Mesenchymal stem cell (in vitro differentiated cells and primary cell): Measurements from ENCODE around the gene ATP1A4.

Source experiments
- DNase-seq: peaks from one replicate; pipeline ENCODE4 v3.0.0-alpha.2; 2013
- H2AFZ ChIP-seq: one replicate; pipeline ENCODE4 v1.6.1; 2013; ENCODE audit warnings: low read depth, mild to moderate bottlenecking, control low read depth, inconsistent platforms, low read length, moderate library complexity
- H2AK5ac ChIP-seq: 2 replicates; pipeline ENCODE4 v1.6.1; 2013; ENCODE audit warnings: low read length, moderate library complexity, mild to moderate bottlenecking, inconsistent platforms; ENCODE audit not compliant: severe bottlenecking
- H2BK120ac ChIP-seq: one replicate; pipeline ENCODE4 v1.6.1; 2013; ENCODE audit warnings: low read depth, mild to moderate bottlenecking, inconsistent platforms, low read length, moderate library complexity
- H2BK12ac ChIP-seq, 2 experiments: one replicate each; pipeline ENCODE4 v1.6.1; 2013; ENCODE audit warnings: inconsistent platforms in 2 of 2, low read length in 2 of 2, mild to moderate bottlenecking in 2 of 2, moderate library complexity in 2 of 2, control low read depth in 1 of 2
- H2BK15ac ChIP-seq: one replicate; pipeline ENCODE4 v1.6.1; 2013; ENCODE audit warnings: mild to moderate bottlenecking, low read depth, inconsistent platforms; ENCODE audit not compliant: poor library complexity, severe bottlenecking
- H2BK5ac ChIP-seq: 2 replicates; pipeline ENCODE4 v1.6.1; 2013; ENCODE audit warnings: low read depth, mild to moderate bottlenecking, low read length, control low read depth, inconsistent platforms; ENCODE audit not compliant: poor library complexity, severe bottlenecking
- H3K14ac ChIP-seq, 2 experiments: one replicate each; pipeline ENCODE4 v1.6.1; 2013; ENCODE audit warnings: inconsistent platforms in 2 of 2, low read length in 2 of 2, control low read depth in 1 of 2, mild to moderate bottlenecking in 1 of 2, moderate library complexity in 1 of 2
- H3K18ac ChIP-seq, 2 experiments: one replicate each; pipeline ENCODE4 v1.6.1; 2013; ENCODE audit warnings: inconsistent platforms in 2 of 2, low read length in 2 of 2, control low read depth in 1 of 2, low read depth in 1 of 2, mild to moderate bottlenecking in 1 of 2
- H3K23ac ChIP-seq, 2 experiments: one replicate each; pipeline ENCODE4 v1.6.1; 2013; ENCODE audit warnings: inconsistent platforms in 2 of 2, low read length in 2 of 2, mild to moderate bottlenecking in 2 of 2, moderate library complexity in 2 of 2, control low read depth in 1 of 2
- H3K27ac ChIP-seq: 2 replicates; pipeline ENCODE4 v1.5.1; 2013; ENCODE audit warnings: mild to moderate bottlenecking, moderate library complexity, low read length, control low read depth, inconsistent platforms; ENCODE audit not compliant: poor library complexity, severe bottlenecking
- H3K27me3 ChIP-seq, 2 experiments: 2 replicates each; pipeline versions ENCODE4 v1.6.1 to v1.7.0; 2013; ENCODE audit warnings: low read length in 2 of 2, mild to moderate bottlenecking in 2 of 2, moderate library complexity in 2 of 2, control low read depth in 1 of 2, inconsistent platforms in 1 of 2; ENCODE audit not compliant: control insufficient read depth in 1 of 2, insufficient read depth in 1 of 2
- H3K36me3 ChIP-seq, 2 experiments: 2 replicates each; pipeline versions ENCODE4 v1.6.1 to v1.7.0; 2013; ENCODE audit warnings: low read length in 2 of 2, control low read depth in 1 of 2, inconsistent platforms in 1 of 2, low read depth in 1 of 2, mild to moderate bottlenecking in 1 of 2; ENCODE audit not compliant: insufficient read depth in 2 of 2, control insufficient read depth in 1 of 2
- H3K4ac ChIP-seq, 2 experiments: one replicate each; pipeline ENCODE4 v1.6.1; 2013; ENCODE audit warnings: inconsistent platforms in 2 of 2, low read length in 2 of 2, mild to moderate bottlenecking in 2 of 2, moderate library complexity in 2 of 2, control low read depth in 1 of 2, low read depth in 1 of 2
- H3K4me1 ChIP-seq: 2 replicates; pipeline ENCODE4 v1.6.1; 2013; ENCODE audit warnings: low read depth, low read length, control low read depth; ENCODE audit not compliant: control insufficient read depth, insufficient read depth
- H3K4me2 ChIP-seq: 2 replicates; pipeline ENCODE4 v1.6.1; 2013; ENCODE audit warnings: low read length, mild to moderate bottlenecking, inconsistent platforms; ENCODE audit not compliant: poor library complexity, severe bottlenecking
- H3K4me3 ChIP-seq, 2 experiments: 2 replicates each; pipeline versions ENCODE4 v1.5.1 to v1.7.0; 2013; ENCODE audit warnings: low read length in 2 of 2, mild to moderate bottlenecking in 2 of 2, control low read depth in 1 of 2, low read depth in 1 of 2; ENCODE audit not compliant: insufficient read depth in 1 of 2
- H3K79me1 ChIP-seq: replicated peaks from 2 replicates; pipeline ENCODE4 v1.6.1; 2013; ENCODE audit warnings: mild to moderate bottlenecking, control low read depth, low read length, inconsistent platforms; ENCODE audit not compliant: poor library complexity, severe bottlenecking
- H3K9ac ChIP-seq: 2 replicates; pipeline ENCODE4 v1.7.0; 2013; ENCODE audit warnings: mild to moderate bottlenecking, low read length, moderate library complexity
- H3K9me3 ChIP-seq: 2 replicates; pipeline ENCODE4 v1.7.0; 2013; ENCODE audit warnings: mild to moderate bottlenecking, low read length; ENCODE audit not compliant: control insufficient read depth
- H4K8ac ChIP-seq: one replicate; pipeline ENCODE4 v1.6.1; 2013; ENCODE audit warnings: inconsistent platforms, mild to moderate bottlenecking, low read length, moderate library complexity
- H4K91ac ChIP-seq: one replicate; pipeline ENCODE4 v1.6.1; 2013; ENCODE audit warnings: mild to moderate bottlenecking, low read length, inconsistent platforms
- WGBS: methylation state at CpG from one replicate; pipeline ENCODE4 v1.1.7; 2013; ENCODE audit warnings: mixed read lengths; 5-methylcytosine and 5-hydroxymethylcytosine counted together

Gene ATP1A4

GRCh38 chr1:160168609-160169369 is 17.4 kb downstream of the ATP1A4 start:
- H3K4me3 ChIP-seq, result peak overlapping the region in 1 of 2 experiments; percentile 57
- no peak overlapping the region for H3K4me2 ChIP-seq
- H4K91ac ChIP-seq, result no peak overlapping the region
- no peak overlapping the region for H3K18ac ChIP-seq
- peak overlapping the region; percentile 21 for H3K9ac ChIP-seq
- H2BK5ac ChIP-seq, result no peak overlapping the region
- H3K4me1 ChIP-seq, result peaks cover 14% of the 10 kb centered on the region
- H3K27ac ChIP-seq, result peak overlapping the region; percentile 9
- H3K14ac ChIP-seq, result no peak overlapping the region
- no peak overlapping the region for H3K4ac ChIP-seq
- no peaks in the 10 kb centered on the region for H3K36me3 ChIP-seq
- H2AFZ ChIP-seq, result no peak overlapping the region
- H3K23ac ChIP-seq, result no peak overlapping the region
- H3K9me3 ChIP-seq, result no peaks in the 10 kb centered on the region
- H3K79me1 ChIP-seq, result no peaks in the 10 kb centered on the region
- peaks cover 19 to 41% of the 10 kb centered on the region in 2 experiments for H3K27me3 ChIP-seq
- H2BK15ac ChIP-seq, result no peak overlapping the region
- no peak for DNase-seq
- no peak overlapping the region for H2AK5ac ChIP-seq
- H2BK120ac ChIP-seq, result no peak overlapping the region
- 60% methylated on average over 12 of the region's 13 CpGs for WGBS
- no peak overlapping the region for H4K8ac ChIP-seq
- no peak overlapping the region for H2BK12ac ChIP-seq

GRCh38 chr1:160169553-160170399 is 18.4 kb downstream of the ATP1A4 start:
- no peak overlapping the region for H3K14ac ChIP-seq
- H2BK5ac ChIP-seq, result no peak overlapping the region
- no peak overlapping the region for H3K9ac ChIP-seq
- H3K27ac ChIP-seq, result peak overlapping the region; percentile 13
- no peak overlapping the region for H2AK5ac ChIP-seq
- no peak overlapping the region for H4K91ac ChIP-seq
- no peaks in the 10 kb centered on the region for H3K79me1 ChIP-seq
- DNase-seq, result no peak
- H3K27me3 ChIP-seq, result peaks cover 28 to 39% of the 10 kb centered on the region in 2 experiments
- no peak overlapping the region for H2BK12ac ChIP-seq
- peaks cover 14% of the 10 kb centered on the region for H3K4me1 ChIP-seq
- 47% methylated on average over 15 of the region's 15 CpGs for WGBS
- no peak overlapping the region for H4K8ac ChIP-seq
- no peak overlapping the region for H3K23ac ChIP-seq
- H2BK120ac ChIP-seq, result no peak overlapping the region
- peak overlapping the region; percentile 24 for H3K4me2 ChIP-seq
- no peak overlapping the region for H3K18ac ChIP-seq
- no peaks in the 10 kb centered on the region for H3K9me3 ChIP-seq
- no peak overlapping the region for H2AFZ ChIP-seq
- peak overlapping the region in 1 of 2 experiments; percentile 57 for H3K4me3 ChIP-seq
- H3K4ac ChIP-seq, result no peak overlapping the region
- no peak overlapping the region for H2BK15ac ChIP-seq
- H3K36me3 ChIP-seq, result no peaks in the 10 kb centered on the region

- Histone ChIP-seq H3K4me3 (no peak overlapping the region), H4K8ac (no peak overlapping the region), H3K4ac (no peak overlapping the region), H4K91ac (no peak overlapping the region), H3K9ac (no peak overlapping the region), H3K27me3 (peaks cover 28 to 35% of the 10 kb centered on the region in 2 experiments), H3K4me1 (peaks cover 14% of the 10 kb centered on the region), H2AK5ac (no peak overlapping the region), H3K23ac (no peak overlapping the region), H2BK5ac (no peak overlapping the region), H3K4me2 (no peak overlapping the region), H3K9me3 (no peaks in the 10 kb centered on the region), H3K79me1 (no peaks in the 10 kb centered on the region), H2BK15ac (no peak overlapping the region), H2BK120ac (no peak overlapping the region), H2AFZ (no peak overlapping the region), H2BK12ac (no peak overlapping the region), H3K27ac (no peak overlapping the region), H3K36me3 (no peaks in the 10 kb centered on the region), H3K18ac (no peak overlapping the region), H3K14ac (no peak overlapping the region)
- no peak for DNase-seq
- 73% methylated on average over 4 of the region's 4 CpGs for WGBS
These were observed 20.0 kb downstream of the ATP1A4 start for GRCh38 chr1:160171354-160171753.

GRCh38 chr1:160171980-160172379 is 20.6 kb downstream of the ATP1A4 start:
- Histone ChIP-seq H3K23ac (no peak overlapping the region), H2BK12ac (no peak overlapping the region), H4K91ac (no peak overlapping the region), H3K27me3 (peaks cover 25 to 34% of the 10 kb centered on the region in 2 experiments), H3K4ac (no peak overlapping the region), H3K4me1 (peaks cover 14% of the 10 kb centered on the region), H4K8ac (no peak overlapping the region), H3K14ac (no peak overlapping the region), H2BK120ac (no peak overlapping the region), H2AK5ac (no peak overlapping the region), H2BK5ac (no peak overlapping the region), H3K4me3 (no peak overlapping the region), H3K9ac (no peak overlapping the region), H3K27ac (no peak overlapping the region), H3K4me2 (no peak overlapping the region), H2BK15ac (no peak overlapping the region), H3K9me3 (no peaks in the 10 kb centered on the region), H3K79me1 (no peaks in the 10 kb centered on the region), H2AFZ (no peak overlapping the region), H3K18ac (no peak overlapping the region), H3K36me3 (no peaks in the 10 kb centered on the region)
- 59% methylated on average over 9 of the region's 9 CpGs for whole genome bisulfite sequencing
- no peak for DNase-seq
